Measurements from ENCODE around the gene ORMDL2.

Gene ORMDL2

GRCh38 chr12:55780685-55781084 is 37.2 kb upstream of the ORMDL2 start (continued):
- TF ChIP-seq OSR1 (CRISPR knock-in tag; IDR thresholded peaks at IDR 0.05) (no peak), ZNF8 (CRISPR knock-in tag; IDR thresholded peaks at IDR 0.05) (no peak)

- no peak for ATAC-seq
Measured at GRCh38 chr12:55788546-55788945, 29.3 kb upstream of the ORMDL2 start.

GRCh38 chr12:55789171-55789570 is 28.7 kb upstream of the ORMDL2 start:
- no peak for ATAC-seq
- TF ChIP-seq CSRNP3 (CRISPR knock-in tag; IDR thresholded peaks at IDR 0.05) (no peak), PPARA (CRISPR knock-in tag; IDR thresholded peaks at IDR 0.05; ENCODE audit: borderline replicate concordance) (no peak), ZFP3 (CRISPR knock-in tag; IDR thresholded peaks at IDR 0.05) (no peak), BACH2 (CRISPR knock-in tag; IDR thresholded peaks at IDR 0.05; ENCODE audit: borderline replicate concordance) (no peak), OSR1 (CRISPR knock-in tag; IDR thresholded peaks at IDR 0.05) (no peak), SNAI2 (CRISPR knock-in tag; IDR thresholded peaks at IDR 0.05) (no peak), POU6F1 (CRISPR knock-in tag; IDR thresholded peaks at IDR 0.05; ENCODE audit: borderline replicate concordance, low read depth) (no peak)

More at GRCh38 chr12:55788546-55788945, 29.3 kb upstream of the ORMDL2 start:
- no peak for TF ChIP-seq GLIS3 (CRISPR knock-in tag; IDR thresholded peaks at IDR 0.05)
- TF ChIP-seq ZNF565 (CRISPR knock-in tag; conservative IDR thresholded peaks at IDR 0.05; ENCODE audit: low read depth) = no peak
- no peak for TF ChIP-seq TSHZ2 (CRISPR knock-in tag; IDR thresholded peaks at IDR 0.05)
- no peak for TF ChIP-seq ZNF8 (CRISPR knock-in tag; IDR thresholded peaks at IDR 0.05)
- TF ChIP-seq TOX (CRISPR knock-in tag; IDR thresholded peaks at IDR 0.05; ENCODE audit: borderline replicate concordance) = no peak
- no peak for TF ChIP-seq POU6F1 (CRISPR knock-in tag; IDR thresholded peaks at IDR 0.05; ENCODE audit: borderline replicate concordance, low read depth)
- TF ChIP-seq ESRRG (CRISPR knock-in tag; IDR thresholded peaks at IDR 0.05) = no peak
- no peak for TF ChIP-seq ZC3H10 (CRISPR knock-in tag; IDR thresholded peaks at IDR 0.05)
- no peak for TF ChIP-seq ZNF70 (CRISPR knock-in tag; IDR thresholded peaks at IDR 0.05)
- TF ChIP-seq ZFP30 (CRISPR knock-in tag; IDR thresholded peaks at IDR 0.05) = no peak

- TF ChIP-seq ZFP30 (CRISPR knock-in tag; IDR thresholded peaks at IDR 0.05) (no peak), ZNF70 (CRISPR knock-in tag; IDR thresholded peaks at IDR 0.05) (no peak), ZC3H10 (CRISPR knock-in tag; IDR thresholded peaks at IDR 0.05) (no peak), CSDC2 (CRISPR knock-in tag; IDR thresholded peaks at IDR 0.05) (no peak)
- no peak for ATAC-seq
Measured at GRCh38 chr12:55789893-55790292, 27.9 kb upstream of the ORMDL2 start.

GRCh38 chr12:55795950-55796349 is 21.9 kb upstream of the ORMDL2 start:
- ATAC-seq = no peak
- no peak for TF ChIP-seq PATZ1 (CRISPR knock-in tag; IDR thresholded peaks at IDR 0.05; ENCODE audit: borderline replicate concordance)
- TF ChIP-seq CREB5 (CRISPR knock-in tag; IDR thresholded peaks at IDR 0.05; ENCODE audit: low read depth) = no peak
- TF ChIP-seq ZC3H10 (CRISPR knock-in tag; IDR thresholded peaks at IDR 0.05) = no peak
- no peak for TF ChIP-seq TSHZ2 (CRISPR knock-in tag; IDR thresholded peaks at IDR 0.05)
- TF ChIP-seq ZNF70 (CRISPR knock-in tag; IDR thresholded peaks at IDR 0.05) = no peak
- no peak for TF ChIP-seq CSRNP3 (CRISPR knock-in tag; IDR thresholded peaks at IDR 0.05)

All from SK-N-SH treated with all-trans-retinoic acid at 6 μM for 48 hours (cell line).